Calu3 (cell line): ENCODE measurements around the gene MBNL1. TPM values are rescaled to one million over a fixed set of nuclear protein-coding genes. Genes with fewer than 3 reads are reported as not detected.

ENCODE experiments used
- BruUV-seq: library from RNA; stranded (reverse); fragments of 400-500 nt; replicated peaks from 2 replicates; lab custom pipeline; 2021; lab: Mats Ljungman, UMichigan
- CTCF ChIA-PET: fragments of 300-600 bp; sonication (Branson Sonifier 250); formaldehyde crosslinking; loops from one replicate; lab custom pipeline; 2022; ENCODE audit warnings: antibody characterized with exemption; lab: Charles Lee
- DNase-seq: peaks from one replicate; pipeline ENCODE4 v3.0.0; 2022
- H3K27ac Mint-ChIP-seq: one replicate; pipeline ENCODE4 v1.8.0; 2022; ENCODE audit warnings: mixed read lengths; ENCODE audit not compliant: unreplicated experiment
- H3K27me3 Mint-ChIP-seq: one replicate; pipeline ENCODE4 v1.8.0; 2022; ENCODE audit warnings: mixed read lengths; ENCODE audit not compliant: unreplicated experiment
- H3K36me3 Mint-ChIP-seq: one replicate; pipeline ENCODE4 v1.8.0; 2022; ENCODE audit warnings: mild to moderate bottlenecking, moderate library complexity, mixed read lengths; ENCODE audit not compliant: insufficient read depth, unreplicated experiment
- H3K4me1 Mint-ChIP-seq: one replicate; pipeline ENCODE4 v1.8.0; 2022; ENCODE audit warnings: mild to moderate bottlenecking, low read depth, mixed read lengths; ENCODE audit not compliant: unreplicated experiment
- H3K4me3 Mint-ChIP-seq: one replicate; pipeline ENCODE4 v1.8.0; 2022; ENCODE audit warnings: mild to moderate bottlenecking, low read depth, moderate library complexity, mixed read lengths; ENCODE audit not compliant: unreplicated experiment
- H3K9me3 Mint-ChIP-seq: one replicate; pipeline ENCODE4 v1.8.0; 2022; ENCODE audit warnings: low read depth, mixed read lengths; ENCODE audit not compliant: unreplicated experiment
- CTCF ChIP-seq: fragments of 200-600 bp; IDR thresholded peaks from one replicate; pipeline ENCODE4 v1.8.0; 2022; ENCODE audit warnings: antibody characterized with exemption; ENCODE audit not compliant: unreplicated experiment
- intact Hi-C: fragments of 100-400 bp; cut with micrococcal nuclease; formaldehyde crosslinking; loops from one replicate; pipeline ENCODE4 v1.10.0; 2022; ENCODE audit not compliant: unreplicated experiment
- total RNA-seq: library from RNA; stranded (reverse); gene quantifications from 2 replicates; pipeline ENCODE4 v1.2.3, GENCODE V29; 2022

The MBNL1 gene
- total RNA-seq, 1 experiment from 2014 or later = 183 TPM

GRCh38 chr3:152419748-152420147 lies 151.0 kb downstream of the MBNL1 start:
- no peak for DNase-seq
- Mint-ChIP-seq H3K4me3 (no peak overlapping the region), H3K9me3 (peaks cover 9% of the 10 kb centered on the region), H3K36me3 (peaks cover 37% of the 10 kb centered on the region), H3K27me3 (no peaks in the 10 kb centered on the region), H3K4me1 (no peaks in the 10 kb centered on the region), H3K27ac (no peak overlapping the region)
- TF ChIP-seq CTCF = no peak
- CTCF ChIA-PET = no interaction called here
- no TSS peak for BruUV-seq
- intact Hi-C loops = no loop called here

GRCh38 chr3:152421162-152421561 lies 152.4 kb downstream of the MBNL1 start:
- CTCF ChIA-PET = no interaction called here
- Mint-ChIP-seq H3K27me3 (no peaks in the 10 kb centered on the region), H3K9me3 (peaks cover 9% of the 10 kb centered on the region), H3K36me3 (peaks cover 37% of the 10 kb centered on the region), H3K4me3 (no peak overlapping the region), H3K27ac (no peak overlapping the region), H3K4me1 (no peaks in the 10 kb centered on the region)
- DNase-seq = no peak
- TF ChIP-seq CTCF = no peak
- intact Hi-C loops = no loop called here
- no TSS peak for BruUV-seq

GRCh38 chr3:152426393-152426792 lies 157.7 kb downstream of the MBNL1 start:
- Mint-ChIP-seq H3K27me3 (no peaks in the 10 kb centered on the region), H3K4me3 (no peak overlapping the region), H3K27ac (no peak overlapping the region), H3K9me3 (peaks cover 6% of the 10 kb centered on the region), H3K36me3 (peaks cover 14% of the 10 kb centered on the region), H3K4me1 (peaks cover 10% of the 10 kb centered on the region)
- CTCF ChIA-PET = no interaction called here
- no TSS peak for BruUV-seq
- TF ChIP-seq CTCF = no peak
- intact Hi-C loops = no loop called here
- no peak for DNase-seq

- Mint-ChIP-seq H3K27me3 (no peaks in the 10 kb centered on the region), H3K9me3 (no peaks in the 10 kb centered on the region), H3K4me3 (no peak overlapping the region), H3K4me1 (peaks cover 10% of the 10 kb centered on the region), H3K27ac (no peak overlapping the region), H3K36me3 (peaks cover 5% of the 10 kb centered on the region)
- no peak for DNase-seq
- TF ChIP-seq CTCF = no peak
- intact Hi-C loops = no loop called here
- CTCF ChIA-PET = no interaction called here
- BruUV-seq = no TSS peak
These were observed 159.8 kb downstream of the MBNL1 start for GRCh38 chr3:152428577-152428976.
